NB4 (cell line): ENCODE measurements around the gene CALHM1.

ENCODE experiments used
- CTCF ChIP-seq: IDR thresholded peaks from one replicate; pipeline ENCODE4 v1.5.1; 2012; ENCODE audit warnings: low read depth, low read length
- MAX ChIP-seq: IDR thresholded peaks from 2 replicates; pipeline ENCODE4 v1.6.1; 2011; ENCODE audit warnings: low read depth, low read length
- POLR2A ChIP-seq: IDR thresholded peaks from 2 replicates; pipeline ENCODE4 v1.6.1; 2011; ENCODE audit warnings: mild to moderate bottlenecking; ENCODE audit not compliant: insufficient read length; ENCODE audit errors: extremely low read depth

GRCh38 chr10:103492655-103493261 lies 34.1 kb upstream of the CALHM1 start:
- TF ChIP-seq POLR2A (no peak), CTCF (no peak), MAX (no peak)
